Fibroblast of lung (primary cell): ENCODE measurements around the gene ABAT. TPM values are rescaled to one million over a fixed set of nuclear protein-coding genes. Genes with fewer than 3 reads are reported as not detected.

Experiments
- DNase-seq, 2 donors: peaks; one replicate each; pipeline versions ENCODE4 v3.0.0 to v3.0.0-alpha.2; 2010; ENCODE audit warnings: low read depth in 2 of 2
- H2AFZ ChIP-seq: 2 replicates; pipeline ENCODE4 v1.5.1; 2012; ENCODE audit warnings: low read length, control low read depth, inconsistent platforms
- H3K27ac ChIP-seq: 2 replicates; pipeline ENCODE4 v1.5.1; 2011; ENCODE audit warnings: low read length, control low read depth; ENCODE audit not compliant: insufficient read depth
- H3K27me3 ChIP-seq: 2 replicates; pipeline ENCODE4 v1.5.1; 2011; ENCODE audit warnings: mild to moderate bottlenecking, low read length; ENCODE audit not compliant: control insufficient read depth, insufficient read depth
- H3K36me3 ChIP-seq: 2 replicates; pipeline ENCODE4 v1.5.1; 2011; ENCODE audit warnings: low read length; ENCODE audit not compliant: control insufficient read depth, insufficient read depth
- H3K4me1 ChIP-seq: 2 replicates; pipeline ENCODE4 v1.5.1; 2011; ENCODE audit warnings: low read length; ENCODE audit not compliant: control insufficient read depth, insufficient read depth; ENCODE audit errors: extremely low read depth
- H3K4me2 ChIP-seq: 2 replicates; pipeline ENCODE4 v1.5.1; 2011; ENCODE audit warnings: low read length, control low read depth; ENCODE audit not compliant: insufficient read depth; ENCODE audit errors: extremely low read depth
- H3K4me3 ChIP-seq, 4 experiments: fragments of 200-600 bp in 1 of 4; sonication (generic) in 1 of 4; replicated peaks in 1 of 4; 2 replicates each; pipeline ENCODE4 v1.5.1; 2011 to 2016; ENCODE audit warnings: low read length in 4 of 4, low read depth in 3 of 4, mild to moderate bottlenecking in 3 of 4, control low read depth in 2 of 4, inconsistent platforms in 1 of 4, mixed read lengths in 1 of 4; ENCODE audit not compliant: insufficient read depth in 1 of 4; ENCODE audit errors: control extremely low read depth in 1 of 4
- H3K79me2 ChIP-seq: 2 replicates; pipeline ENCODE4 v1.5.1; 2012; ENCODE audit warnings: mild to moderate bottlenecking, low read length, inconsistent platforms; ENCODE audit not compliant: control insufficient read depth, insufficient read depth
- H3K9ac ChIP-seq: 2 replicates; pipeline ENCODE4 v1.5.1; 2011; ENCODE audit warnings: mild to moderate bottlenecking, low read length, control low read depth; ENCODE audit not compliant: insufficient read depth
- H3K9me3 ChIP-seq: 2 replicates; pipeline ENCODE4 v1.5.1; 2012; ENCODE audit warnings: low read depth, low read length; ENCODE audit not compliant: control insufficient read depth, insufficient read depth
- H4K20me1 ChIP-seq: 2 replicates; pipeline ENCODE4 v1.5.1; 2011; ENCODE audit warnings: low read length; ENCODE audit not compliant: control insufficient read depth, insufficient read depth; ENCODE audit errors: extremely low read depth
- EZH2 ChIP-seq: IDR thresholded peaks from 2 replicates; pipeline ENCODE4 v1.5.1; 2012; ENCODE audit warnings: low read length, control low read depth, mild to moderate bottlenecking; ENCODE audit errors: missing control alignments
- polyA plus RNA-seq, 2 donors: library from polyadenylated mRNA; depleted of rRNA in 1 of 2; stranded (reverse) in 1 of 2; unstranded in 1 of 2; fragments of >200 nt; gene quantifications; 2 replicates each; pipeline ENCODE4 v1.2.1, GENCODE V29; 2011 to 2012; ENCODE audit warnings: missing spikeins in 1 of 2
- total RNA-seq: library from RNA; depleted of rRNA; stranded (reverse); fragments of >200 nt; gene quantifications from 2 replicates; pipeline ENCODE4 v1.2.1, GENCODE V29; 2014
- TF ChIP-seq, protein P1 (sequence below), 2 donors: IDR thresholded peaks in 1 of 2; conservative IDR thresholded peaks in 1 of 2; 1 replicate in 1 of 2; 2 replicates in 1 of 2; pipeline ENCODE4 v1.5.1; 2011 to 2012; ENCODE audit warnings: low read length in 2 of 2, control low read depth in 1 of 2, inconsistent platforms in 1 of 2, low read depth in 1 of 2, mild to moderate bottlenecking in 1 of 2

ABAT gene
- total and polyA plus RNA-seq, 2 donors (not counting 1 experiment from before 2014, with no cell fraction given), result 1.8 TPM

DNA sequence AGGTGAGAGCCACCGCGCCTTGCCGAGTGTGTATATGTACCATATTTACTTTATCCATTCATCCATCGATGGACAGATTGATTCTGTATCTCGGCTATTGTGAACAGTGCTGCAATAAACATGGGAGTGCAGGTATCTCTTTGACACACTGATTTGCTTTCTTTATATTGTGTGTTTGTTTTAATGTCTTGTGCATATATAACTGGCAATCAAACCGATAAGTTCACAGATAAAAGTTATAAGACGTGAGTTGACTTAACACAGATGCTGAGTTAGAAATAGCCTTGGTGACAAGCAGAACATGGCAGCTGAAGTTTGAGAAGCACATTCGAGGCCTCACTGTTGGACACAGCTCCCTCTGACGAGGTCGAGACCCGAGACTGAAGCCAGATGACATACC, 99.8 kb downstream of the ABAT start:
- Histone ChIP-seq H3K4me3 (no peak overlapping the region), H3K27me3 (no peaks in the 10 kb centered on the region), H3K36me3 (no peaks in the 10 kb centered on the region), H3K79me2 (no peaks in the 10 kb centered on the region), H3K27ac (no peak overlapping the region), H3K4me2 (no peak overlapping the region), H3K9ac (no peak overlapping the region), H3K9me3 (no peaks in the 10 kb centered on the region), H3K4me1 (no peaks in the 10 kb centered on the region), H4K20me1 (no peaks in the 10 kb centered on the region), H2AFZ (no peak overlapping the region)
- no peak for TF ChIP-seq EZH2
- TF ChIP-seq, protein P1, sequence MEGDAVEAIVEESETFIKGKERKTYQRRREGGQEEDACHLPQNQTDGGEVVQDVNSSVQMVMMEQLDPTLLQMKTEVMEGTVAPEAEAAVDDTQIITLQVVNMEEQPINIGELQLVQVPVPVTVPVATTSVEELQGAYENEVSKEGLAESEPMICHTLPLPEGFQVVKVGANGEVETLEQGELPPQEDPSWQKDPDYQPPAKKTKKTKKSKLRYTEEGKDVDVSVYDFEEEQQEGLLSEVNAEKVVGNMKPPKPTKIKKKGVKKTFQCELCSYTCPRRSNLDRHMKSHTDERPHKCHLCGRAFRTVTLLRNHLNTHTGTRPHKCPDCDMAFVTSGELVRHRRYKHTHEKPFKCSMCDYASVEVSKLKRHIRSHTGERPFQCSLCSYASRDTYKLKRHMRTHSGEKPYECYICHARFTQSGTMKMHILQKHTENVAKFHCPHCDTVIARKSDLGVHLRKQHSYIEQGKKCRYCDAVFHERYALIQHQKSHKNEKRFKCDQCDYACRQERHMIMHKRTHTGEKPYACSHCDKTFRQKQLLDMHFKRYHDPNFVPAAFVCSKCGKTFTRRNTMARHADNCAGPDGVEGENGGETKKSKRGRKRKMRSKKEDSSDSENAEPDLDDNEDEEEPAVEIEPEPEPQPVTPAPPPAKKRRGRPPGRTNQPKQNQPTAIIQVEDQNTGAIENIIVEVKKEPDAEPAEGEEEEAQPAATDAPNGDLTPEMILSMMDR (conservative IDR thresholded peaks at IDR 0.05 in 1 of 2, IDR thresholded peaks at IDR 0.05 in 1 of 2; ENCODE audit: low read depth in 1 of 2, low read length in 2 of 2), result no peak
- DNase-seq, result no peak

DNA sequence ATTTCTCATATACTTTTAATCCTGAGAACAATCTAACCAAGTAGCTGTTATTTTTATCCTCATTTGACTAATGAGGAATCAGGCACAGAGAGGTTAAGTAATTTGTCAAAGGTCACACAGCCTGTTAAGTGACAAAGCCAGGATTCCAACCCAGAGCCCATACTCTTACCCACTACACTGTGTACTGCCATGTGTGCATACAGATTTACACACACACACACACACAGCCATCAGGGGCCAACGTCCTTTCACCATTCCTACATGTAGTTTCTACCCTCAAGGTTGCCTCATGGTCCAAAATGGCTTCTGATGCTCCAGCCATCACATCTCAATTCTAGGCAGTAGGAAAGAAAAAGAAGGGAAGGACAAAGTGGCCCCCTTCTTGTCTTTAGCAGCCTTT, 100.9 kb downstream of the ABAT start:
- no peak overlapping the region for H3K4me3 ChIP-seq
- H3K36me3 ChIP-seq, result no peaks in the 10 kb centered on the region
- H3K9ac ChIP-seq, result no peak overlapping the region
- TF ChIP-seq EZH2, result no peak
- TF ChIP-seq, protein P1 (conservative IDR thresholded peaks at IDR 0.05 in 1 of 2, IDR thresholded peaks at IDR 0.05 in 1 of 2; ENCODE audit: low read depth in 1 of 2, low read length in 2 of 2), result no peak
- H3K79me2 ChIP-seq, result no peaks in the 10 kb centered on the region
- no peaks in the 10 kb centered on the region for H3K9me3 ChIP-seq
- DNase-seq, result no peak
- no peak overlapping the region for H3K4me2 ChIP-seq
- H4K20me1 ChIP-seq, result no peaks in the 10 kb centered on the region
- no peaks in the 10 kb centered on the region for H3K27me3 ChIP-seq
- H3K4me1 ChIP-seq, result no peaks in the 10 kb centered on the region
- no peak overlapping the region for H2AFZ ChIP-seq
- no peak overlapping the region for H3K27ac ChIP-seq

DNA sequence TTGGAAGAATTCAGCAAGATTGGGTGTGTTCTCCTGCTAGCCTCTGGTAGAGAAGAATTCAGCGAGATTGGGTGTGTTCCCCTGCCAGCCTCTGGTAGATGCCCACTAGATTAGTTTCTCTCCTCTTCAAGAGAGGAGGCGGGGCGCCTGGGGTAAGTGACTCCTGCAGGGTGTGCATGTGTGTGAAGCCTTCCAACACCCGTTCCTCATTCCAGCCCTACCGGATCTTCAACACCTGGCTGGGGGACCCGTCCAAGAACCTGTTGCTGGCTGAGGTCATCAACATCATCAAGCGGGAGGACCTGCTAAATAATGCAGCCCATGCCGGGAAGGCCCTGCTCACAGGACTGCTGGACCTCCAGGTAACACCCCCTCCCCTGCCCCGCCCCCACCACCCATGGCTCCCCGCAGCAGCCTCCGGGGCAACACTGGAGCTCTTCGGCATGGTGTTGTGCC, 101.7 kb downstream of the ABAT start:
- no peaks in the 10 kb centered on the region for H3K4me1 ChIP-seq
- H3K9ac ChIP-seq, result no peak overlapping the region
- no peak overlapping the region for H3K4me2 ChIP-seq
- no peaks in the 10 kb centered on the region for H4K20me1 ChIP-seq
- H3K36me3 ChIP-seq, result no peaks in the 10 kb centered on the region
- H3K27ac ChIP-seq, result no peak overlapping the region
- H3K27me3 ChIP-seq, result no peaks in the 10 kb centered on the region
- H3K79me2 ChIP-seq, result no peaks in the 10 kb centered on the region
- H3K4me3 ChIP-seq, result no peak overlapping the region
- TF ChIP-seq, protein P1 (conservative IDR thresholded peaks at IDR 0.05 in 1 of 2, IDR thresholded peaks at IDR 0.05 in 1 of 2; ENCODE audit: low read depth in 1 of 2, low read length in 2 of 2), result no peak
- TF ChIP-seq EZH2, result no peak
- H2AFZ ChIP-seq, result no peak overlapping the region
- no peaks in the 10 kb centered on the region for H3K9me3 ChIP-seq
- DNase-seq, result no peak
